Bronchial epithelial cell (primary cell): ENCODE data around the gene TFDP1. TPM values are rescaled to one million over a fixed set of nuclear protein-coding genes. Genes with fewer than 3 reads are reported as not detected.
A peak's percentile ranks its signal among the peaks of the same experiment; 100 is the strongest.

Experiments
- DNase-seq: peaks from one replicate; pipeline ENCODE4 v3.0.0-alpha.2; 2010; ENCODE audit warnings: low read depth
- FAIRE-seq: peaks from 2 replicates; lab custom pipeline; 2011; peaks lifted over from hg19 to GRCh38; lab: Jason Lieb, UNC
- H3K27me3 ChIP-seq: 2 replicates; pipeline ENCODE4 v1.5.1; 2011; ENCODE audit warnings: low read length; ENCODE audit not compliant: control insufficient read depth, insufficient read depth
- H3K36me3 ChIP-seq: 2 replicates; pipeline ENCODE4 v1.5.1; 2011; ENCODE audit warnings: low read length; ENCODE audit not compliant: control insufficient read depth, insufficient read depth
- H3K4me3 ChIP-seq: 2 replicates; pipeline ENCODE4 v1.5.1; 2011; ENCODE audit warnings: mild to moderate bottlenecking, low read depth, low read length, control low read depth
- CTCF ChIP-seq: IDR thresholded peaks from 2 replicates; pipeline ENCODE4 v1.5.1; 2011; ENCODE audit warnings: mild to moderate bottlenecking, moderate library complexity, low read length, control low read depth, inconsistent platforms; ENCODE audit not compliant: insufficient read depth, severe bottlenecking
- total RNA-seq: library from RNA; depleted of rRNA; stranded (reverse); fragments of >200 nt; gene quantifications from 2 replicates; pipeline ENCODE4 v1.2.1, GENCODE V29; 2014

Gene TFDP1
- total RNA-seq, 1 donor from 2014 or later: 32.6 TPM

DNA sequence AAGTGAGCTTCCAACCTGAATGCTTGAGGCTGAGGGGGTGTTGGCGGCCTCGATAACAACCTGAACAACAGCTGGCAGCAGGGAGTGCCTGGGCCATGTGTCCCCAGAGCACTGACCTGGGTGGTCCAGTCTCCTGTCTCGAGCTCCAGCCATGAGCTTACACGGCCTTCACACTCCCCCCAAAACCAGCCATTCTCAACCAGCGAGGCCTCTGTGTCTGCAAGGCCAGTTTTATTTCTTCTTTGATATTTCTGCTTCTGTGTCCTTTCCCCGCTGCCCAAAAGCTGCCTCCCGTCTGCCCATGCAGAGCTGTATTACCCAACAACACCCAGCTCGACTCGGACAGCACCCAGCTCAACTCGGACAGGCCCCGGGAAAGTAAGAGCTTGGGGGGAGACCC, 32.5 kb upstream of the TFDP1 start:
- FAIRE-seq (no peak), DNase-seq (no peak)
- H3K36me3 ChIP-seq: peaks cover 18% of the 10 kb centered on the region
- H3K27me3 ChIP-seq: no peaks in the 10 kb centered on the region
- TF ChIP-seq CTCF: no peak
- no peak overlapping the region for H3K4me3 ChIP-seq

GRCh38 chr13:113552786-113553434, 31.6 kb upstream of the TFDP1 start:
- FAIRE-seq: no peak
- H3K27me3 ChIP-seq: no peaks in the 10 kb centered on the region
- H3K36me3 ChIP-seq: peaks cover 18% of the 10 kb centered on the region
- TF ChIP-seq CTCF: no peak
- no peak overlapping the region for H3K4me3 ChIP-seq
- no peak for DNase-seq

DNA sequence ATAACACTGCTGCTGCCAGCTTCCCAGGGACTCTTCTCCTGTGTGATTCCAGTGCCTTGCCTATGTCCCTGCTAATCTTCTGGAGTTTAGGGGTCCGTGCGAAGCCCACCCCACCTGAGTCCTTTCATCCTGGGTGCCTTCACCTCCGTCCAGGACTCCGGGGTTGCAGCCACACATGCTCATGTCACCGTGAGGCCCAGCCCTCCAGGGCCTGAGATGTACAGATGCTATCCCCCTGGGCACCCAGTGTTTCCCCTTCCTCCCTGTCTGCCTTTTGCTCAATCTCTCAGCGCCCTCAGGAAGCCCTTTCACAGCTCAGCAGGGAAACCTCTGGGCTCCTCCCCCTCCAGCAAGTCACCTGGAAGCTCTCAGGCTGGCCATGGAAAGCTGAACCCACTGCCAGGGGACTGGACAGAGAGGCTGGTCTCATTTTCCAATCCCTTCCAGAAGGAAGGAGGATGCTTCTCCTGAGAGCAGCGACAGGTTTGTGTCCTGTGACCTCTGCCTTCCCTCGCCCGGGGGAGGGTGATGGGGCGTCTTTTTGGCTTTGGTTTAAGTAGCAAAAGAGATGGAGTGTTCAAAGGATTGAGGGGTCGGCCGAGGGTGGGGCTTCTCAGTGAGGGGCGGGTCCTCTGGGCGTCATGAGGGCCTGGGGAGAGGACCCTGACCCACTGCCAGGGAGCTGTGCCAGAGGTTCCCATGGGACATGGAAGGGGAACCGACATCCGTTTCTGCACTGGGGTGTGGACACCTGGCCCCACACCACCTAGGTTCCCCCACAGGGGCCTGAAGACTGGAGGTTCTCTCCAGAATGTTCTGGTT, 30.8 kb upstream of the TFDP1 start:
- Histone ChIP-seq H3K27me3 (no peaks in the 10 kb centered on the region), H3K36me3 (peaks cover 17% of the 10 kb centered on the region), H3K4me3 (no peak overlapping the region)
- FAIRE-seq (no peak), DNase-seq (no peak)
- no peak for TF ChIP-seq CTCF

DNA sequence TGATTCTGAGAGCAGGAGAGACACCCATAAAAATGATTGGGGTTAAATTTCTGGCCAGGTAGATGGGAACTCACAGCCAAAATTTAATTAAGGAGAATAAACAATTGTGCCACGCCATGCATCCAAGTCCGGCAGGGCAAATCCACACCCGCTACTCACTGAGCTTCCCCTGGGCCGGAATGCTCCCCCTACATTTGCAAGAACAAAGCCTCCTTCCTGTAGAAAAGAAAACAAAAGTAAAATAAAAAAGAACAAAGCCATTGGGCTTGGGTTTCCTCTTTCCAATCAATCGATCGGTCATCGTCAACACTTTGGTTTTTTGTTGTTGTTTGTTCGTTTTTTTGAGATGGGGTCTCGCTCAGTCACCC, 30.2 kb upstream of the TFDP1 start:
- no peak overlapping the region for H3K4me3 ChIP-seq
- no peak for TF ChIP-seq CTCF
- no peaks in the 10 kb centered on the region for H3K27me3 ChIP-seq
- FAIRE-seq: no peak
- DNase-seq: no peak
- H3K36me3 ChIP-seq: peaks cover 12% of the 10 kb centered on the region

GRCh38 chr13:113555141-113555540, 29.4 kb upstream of the TFDP1 start:
- TF ChIP-seq CTCF: no peak
- FAIRE-seq (peak; percentile 23), DNase-seq (no peak)
- Histone ChIP-seq H3K36me3 (peaks cover 11% of the 10 kb centered on the region), H3K4me3 (no peak overlapping the region), H3K27me3 (no peaks in the 10 kb centered on the region)
